Measurements from ENCODE around the gene WDFY4.

The WDFY4 gene

GRCh38 chr10:48694371-48695030 lies 9.8 kb downstream of the WDFY4 start:
- H3K4me1 ChIP-seq (ENCODE audit: insufficient read depth, low read length, poor library complexity, severe bottlenecking), result no peaks in the 10 kb centered on the region
- no peaks in the 10 kb centered on the region for H3K9me2 ChIP-seq (replicated peaks; ENCODE audit: low read depth, low read length)
- no peaks in the 10 kb centered on the region for H3F3A ChIP-seq (ENCODE audit: low read depth)
- H3K27me3 ChIP-seq (ENCODE audit: insufficient read depth, low read length, poor library complexity, severe bottlenecking), result no peaks in the 10 kb centered on the region
- H3K4me3 ChIP-seq (ENCODE audit: low read length, poor library complexity, severe bottlenecking), result no peak overlapping the region
- no peak overlapping the region for H3K4me2 ChIP-seq (ENCODE audit: low read depth, low read length, poor library complexity, severe bottlenecking)
- no peaks in the 10 kb centered on the region for H3K79me2 ChIP-seq (ENCODE audit: insufficient read depth, low read length)
- H3K9ac ChIP-seq (ENCODE audit: low read depth, low read length, poor library complexity, severe bottlenecking), result no peak overlapping the region
- H2AFZ ChIP-seq (ENCODE audit: low read length), result no peak overlapping the region
- peaks cover 4% of the 10 kb centered on the region; the same call in 1 of the 2 replicates for H3K9me3 ChIP-seq (ENCODE audit: insufficient read depth, low read depth, low read length)
- no peak for TF ChIP-seq EZH2phosphoT487 (IDR thresholded peaks at IDR 0.05; ENCODE audit: borderline replicate concordance)
- TF ChIP-seq, protein P1, sequence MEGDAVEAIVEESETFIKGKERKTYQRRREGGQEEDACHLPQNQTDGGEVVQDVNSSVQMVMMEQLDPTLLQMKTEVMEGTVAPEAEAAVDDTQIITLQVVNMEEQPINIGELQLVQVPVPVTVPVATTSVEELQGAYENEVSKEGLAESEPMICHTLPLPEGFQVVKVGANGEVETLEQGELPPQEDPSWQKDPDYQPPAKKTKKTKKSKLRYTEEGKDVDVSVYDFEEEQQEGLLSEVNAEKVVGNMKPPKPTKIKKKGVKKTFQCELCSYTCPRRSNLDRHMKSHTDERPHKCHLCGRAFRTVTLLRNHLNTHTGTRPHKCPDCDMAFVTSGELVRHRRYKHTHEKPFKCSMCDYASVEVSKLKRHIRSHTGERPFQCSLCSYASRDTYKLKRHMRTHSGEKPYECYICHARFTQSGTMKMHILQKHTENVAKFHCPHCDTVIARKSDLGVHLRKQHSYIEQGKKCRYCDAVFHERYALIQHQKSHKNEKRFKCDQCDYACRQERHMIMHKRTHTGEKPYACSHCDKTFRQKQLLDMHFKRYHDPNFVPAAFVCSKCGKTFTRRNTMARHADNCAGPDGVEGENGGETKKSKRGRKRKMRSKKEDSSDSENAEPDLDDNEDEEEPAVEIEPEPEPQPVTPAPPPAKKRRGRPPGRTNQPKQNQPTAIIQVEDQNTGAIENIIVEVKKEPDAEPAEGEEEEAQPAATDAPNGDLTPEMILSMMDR (conservative IDR thresholded peaks at IDR 0.05; ENCODE audit: low read length), result no peak
- no peaks in the 10 kb centered on the region for H4K20me1 ChIP-seq (ENCODE audit: insufficient read depth, low read length, poor library complexity, severe bottlenecking)
- H3K36me3 ChIP-seq (ENCODE audit: insufficient read depth, low read length), result no peaks in the 10 kb centered on the region

- H3K4me3 ChIP-seq (ENCODE audit: low read length, poor library complexity, severe bottlenecking), result no peak overlapping the region
- no peak overlapping the region for H3K9ac ChIP-seq (ENCODE audit: low read depth, low read length, poor library complexity, severe bottlenecking)
- H3K4me1 ChIP-seq (ENCODE audit: insufficient read depth, low read length, poor library complexity, severe bottlenecking), result no peaks in the 10 kb centered on the region
- no peak overlapping the region for H3K4me2 ChIP-seq (ENCODE audit: low read depth, low read length, poor library complexity, severe bottlenecking)
- no peak overlapping the region for H2AFZ ChIP-seq (ENCODE audit: low read length)
- H3K9me3 ChIP-seq (ENCODE audit: insufficient read depth, low read depth, low read length), result no peaks in the 10 kb centered on the region
- no peaks in the 10 kb centered on the region for H3K9me2 ChIP-seq (replicated peaks; ENCODE audit: low read depth, low read length)
- no peaks in the 10 kb centered on the region for H3F3A ChIP-seq (ENCODE audit: low read depth)
- H4K20me1 ChIP-seq (ENCODE audit: insufficient read depth, low read length, poor library complexity, severe bottlenecking), result no peaks in the 10 kb centered on the region
- no peaks in the 10 kb centered on the region for H3K79me2 ChIP-seq (ENCODE audit: insufficient read depth, low read length)
- TF ChIP-seq EZH2phosphoT487 (IDR thresholded peaks at IDR 0.05; ENCODE audit: borderline replicate concordance), result no peak
- TF ChIP-seq, protein P1 (conservative IDR thresholded peaks at IDR 0.05; ENCODE audit: low read length), result no peak
- no peaks in the 10 kb centered on the region for H3K27me3 ChIP-seq (ENCODE audit: insufficient read depth, low read length, poor library complexity, severe bottlenecking)
- H3K36me3 ChIP-seq (ENCODE audit: insufficient read depth, low read length), result no peaks in the 10 kb centered on the region
These were observed 11.2 kb downstream of the WDFY4 start for GRCh38 chr10:48695636-48696534.

GRCh38 chr10:48696535-48696873 lies 11.8 kb downstream of the WDFY4 start:
- Histone ChIP-seq H3F3A (ENCODE audit: low read depth) (no peaks in the 10 kb centered on the region), H3K4me2 (ENCODE audit: low read depth, low read length, poor library complexity, severe bottlenecking) (no peak overlapping the region), H3K36me3 (ENCODE audit: insufficient read depth, low read length) (no peaks in the 10 kb centered on the region), H2AFZ (ENCODE audit: low read length) (no peak overlapping the region), H3K9me2 (replicated peaks; ENCODE audit: low read depth, low read length) (no peaks in the 10 kb centered on the region), H3K9ac (ENCODE audit: low read depth, low read length, poor library complexity, severe bottlenecking) (no peak overlapping the region), H3K4me3 (ENCODE audit: low read length, poor library complexity, severe bottlenecking) (no peak overlapping the region), H3K4me1 (ENCODE audit: insufficient read depth, low read length, poor library complexity, severe bottlenecking) (no peaks in the 10 kb centered on the region), H3K27me3 (ENCODE audit: insufficient read depth, low read length, poor library complexity, severe bottlenecking) (no peaks in the 10 kb centered on the region), H4K20me1 (ENCODE audit: insufficient read depth, low read length, poor library complexity, severe bottlenecking) (no peaks in the 10 kb centered on the region), H3K9me3 (ENCODE audit: insufficient read depth, low read depth, low read length) (no peaks in the 10 kb centered on the region), H3K79me2 (ENCODE audit: insufficient read depth, low read length) (no peaks in the 10 kb centered on the region)
- TF ChIP-seq EZH2phosphoT487 (IDR thresholded peaks at IDR 0.05; ENCODE audit: borderline replicate concordance), result no peak
- TF ChIP-seq, protein P1 (conservative IDR thresholded peaks at IDR 0.05; ENCODE audit: low read length), result no peak
